Heart left ventricle (tissue), 16 donors: ENCODE measurements around the gene PDK2. TPM values are rescaled to one million over a fixed set of nuclear protein-coding genes. Genes with fewer than 3 reads are reported as not detected.

ENCODE experiments used
- ATAC-seq, 4 donors: fragments of 200-7000 bp; cut with Tn5 transposase; one replicate each; pipeline ENCODE4 v1.9.1; 2020 to 2022; ENCODE audit warnings: moderate library complexity in 4 of 4, mild to moderate bottlenecking in 3 of 4, moderate number of reproducible peaks in 1 of 4
- DNase-seq, 5 donors: peaks; one replicate each; pipeline ENCODE4 v3.0.0-alpha.2; 2020
- H3K27ac ChIP-seq, 12 donors: fragments of 200-600 bp; sonication (generic) in 4 of 12; one replicate each; pipeline versions ENCODE4 v1.5.0 to v1.8.0; 2016 to 2022; ENCODE audit warnings: mild to moderate bottlenecking in 2 of 12
- H3K27me3 ChIP-seq, 9 donors: fragments of 200-600 bp; sonication (generic) in 2 of 9; one replicate each; pipeline versions ENCODE4 v1.5.1 to v1.8.0; 2016 to 2022; ENCODE audit warnings: mild to moderate bottlenecking in 3 of 9
- H3K36me3 ChIP-seq, 9 donors: fragments of 200-600 bp; sonication (generic) in 2 of 9; one replicate each; pipeline versions ENCODE4 v1.5.0 to v1.8.0; 2018 to 2022; ENCODE audit warnings: mild to moderate bottlenecking in 2 of 9
- H3K4me1 ChIP-seq, 12 donors: fragments of 200-600 bp; sonication (generic) in 4 of 12; one replicate each; pipeline versions ENCODE4 v1.5.0 to v1.8.0; 2016 to 2022; ENCODE audit warnings: mild to moderate bottlenecking in 3 of 12
- H3K4me3 ChIP-seq, 12 donors: fragments of 200-600 bp; sonication (generic) in 4 of 12; one replicate each; pipeline versions ENCODE4 v1.5.0 to v1.8.0; 2017 to 2022; ENCODE audit warnings: mild to moderate bottlenecking in 9 of 12, moderate library complexity in 4 of 12
- H3K9me3 ChIP-seq, 12 donors: fragments of 200-600 bp; sonication (generic) in 4 of 12; one replicate each; pipeline versions ENCODE4 v1.5.0 to v1.8.0; 2016 to 2022; ENCODE audit warnings: mild to moderate bottlenecking in 1 of 12
- POLR2A ChIP-seq, 2 donors: fragments of 450-650 bp; IDR thresholded peaks; one replicate each; pipeline ENCODE4 v1.6.1; 2017; ENCODE audit warnings: antibody characterized with exemption in 2 of 2, mild to moderate bottlenecking in 2 of 2, moderate library complexity in 2 of 2
- WGBS, 4 donors: extraction: QIAGEN DNeasy Blood & Tissue Kit in 2 of 4; methylation state at CpG; one replicate each; pipeline versions ENCODE4 v1.1.5 to v1.1.7; 2013 to 2018; 5-methylcytosine and 5-hydroxymethylcytosine counted together
- intact Hi-C, 10 donors: fragments of 100-400 bp; cut with DNase I; formaldehyde crosslinking; loops; one replicate each; pipeline versions ENCODE4 v1.11.1 to v1.14.2; 2022
- long read RNA-seq, 3 donors: library from polyadenylated mRNA; unstranded; transcript quantifications; one replicate each; pipeline ENCODE4 v2.0.0, GENCODE V29; 2020 to 2021
- polyA plus RNA-seq, 2 donors: library from polyadenylated mRNA; stranded (reverse); fragments of 200-250 nt; gene quantifications; one replicate each; pipeline ENCODE4 v1.2.3, GENCODE V29; 2013
- total RNA-seq, 9 donors: library from RNA; depleted of rRNA in 2 of 9; stranded (reverse); fragments of >200 nt in 2 of 9; fragmentation: NEBNext Ultra II Directional in 3 of 9; extraction: Animal tissue kit (Norgen Biotek cat#: 25700) in 3 of 9; gene quantifications; one replicate each; pipeline versions ENCODE4 v1.1.0 to v1.2.4, GENCODE V29; 2016 to 2023
- TF ChIP-seq, protein P1 (sequence below), 12 donors: fragments of 200-600 bp; sonication (generic) in 4 of 12; IDR thresholded peaks; one replicate each; pipeline versions ENCODE4 v1.5.0 to v1.8.0; 2018 to 2022; ENCODE audit warnings: antibody characterized with exemption in 12 of 12, mild to moderate bottlenecking in 5 of 12
- donor health status: ischemic (EF 13 %, LVEDD 7.1; RV severe dilation, severe dysfunction).
- donor health status: healthy with polysubstance abuse.
- donor health status: DM: no; HTN: yes; CAD: no.
- donor health status: DM: no; HTN: no; CAD: no.
- donor health status: ischemic (EF 25% LVEDD 6.9; RV normal size, moderate dysfunction).
- donor health status: ischemic (EF 25% LVEDD 5.7; RV mildly dilated, moderate dysfunction).
- donor health status: healthy.
- donor health status: DM: yes; HTN: yes; CAD: no.
- donor health status: ischemic (EF 35%, LVEDD 5.7; RV mildly dilated, moderate dysfunction).
- donor health status: nonischemic (EF 11% LVEDD 7.7; RV severe dilation, severe dysfunction).
- donor health status: DM: yes; HTN: yes; CAD: no.
- donor health status: PGD.
- donor health status: ischemic (EF 29% LVEDD 5.4; RV normal size, mild dysfunction).
- donor health status: nonischemic (EF 23%, LVEDD 6.1; RV moderate dilation, normal function).

PDK2 gene
- total RNA-seq (100 to 1,000 TPM; 142 to 490 (median 200) TPM), polyA plus RNA-seq (100 to 1,000 TPM; 125 to 173 TPM)
- long read RNA-seq, donor 1, transcript PDK2-203 (11 exons, 3,440 nt), result major isoform, 188 of 293 reads
- long read RNA-seq, donor 1, transcript PDK2-206 (4 exons, 865 nt), result minor isoform, 27 of 293 reads
- long read RNA-seq, donor 1, partial matches to known transcripts, result 11 of 293 reads
- long read RNA-seq, donor 1, other reads (novel, unspliced or antisense), result 63 of 293 reads
- long read RNA-seq, donor 2, transcript PDK2-208 (4 exons, 660 nt), result minor isoform, 5 of 1,162 reads
- long read RNA-seq, donor 2, transcript PDK2-213 (5 exons, 806 nt), result minor isoform, 14 of 1,162 reads
- long read RNA-seq, donor 2, transcript PDK2-203 (11 exons, 3,440 nt), result major isoform, 1,015 of 1,162 reads
- long read RNA-seq, donor 2, partial matches to known transcripts, result 87 of 1,162 reads
- long read RNA-seq, donor 2, other reads (novel, unspliced or antisense), result 33 of 1,162 reads
- long read RNA-seq, donor 3, transcript PDK2-206 (4 exons, 865 nt), result minor isoform, 14 of 262 reads
- long read RNA-seq, donor 3, transcript PDK2-203 (11 exons, 3,440 nt), result major isoform, 164 of 262 reads
- long read RNA-seq, donor 3, partial matches to known transcripts, result 15 of 262 reads
- long read RNA-seq, donor 3, other reads (novel, unspliced or antisense), result 65 of 262 reads

DNA sequence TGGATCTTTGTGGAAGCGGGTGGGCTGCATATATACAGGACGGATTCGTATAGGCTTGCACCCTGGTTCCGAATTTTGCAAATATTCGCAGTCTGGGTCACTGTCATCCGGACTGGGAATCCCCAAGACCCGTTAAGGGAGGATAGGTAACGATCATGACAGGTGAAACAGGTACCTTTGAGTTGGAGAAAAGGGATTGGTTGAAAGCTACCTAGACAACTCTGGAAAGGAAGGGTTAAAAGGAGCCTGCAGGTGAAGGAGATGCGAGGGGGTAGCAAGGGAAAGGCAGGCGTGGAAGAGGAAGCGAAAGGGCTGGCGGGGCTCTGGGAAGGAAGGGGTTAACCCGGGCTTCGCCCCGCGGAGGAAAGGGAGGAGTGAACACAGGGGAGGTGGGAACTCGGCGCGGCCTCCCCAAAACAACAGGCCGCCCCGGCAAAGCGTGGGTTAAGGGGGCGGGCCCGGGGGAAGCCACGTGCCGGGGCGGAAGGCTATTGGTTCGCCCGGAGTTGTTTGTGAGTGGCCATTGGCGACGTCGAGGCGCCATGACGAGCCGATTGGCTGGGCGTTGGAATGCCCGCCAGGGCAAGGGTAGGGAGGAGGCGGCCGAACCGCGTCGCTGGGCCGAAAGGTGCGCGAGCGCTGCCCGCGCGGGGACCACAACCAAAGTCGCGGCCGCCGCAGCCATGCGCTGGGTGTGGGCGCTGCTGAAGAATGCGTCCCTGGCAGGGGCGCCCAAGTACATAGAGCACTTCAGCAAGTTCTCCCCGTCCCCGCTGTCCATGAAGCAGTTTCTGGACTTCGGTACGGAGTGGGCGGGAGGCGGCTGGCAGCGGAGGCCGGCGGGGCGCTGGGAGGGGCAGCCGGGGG lies at the start of gene PDK2:
TSS of gene PDK2 (plus strand) at position 599 of the 867 bp plus-strand sequence. CDS start at position 684, 85 bp downstream.
- ATAC-seq, result peak; percentile 91 to 96 (median 94)
- 0 to 1% (median 1%) methylated on average over 53 to 68 of the region's 68 CpGs for WGBS, 4 donors
- peak within 1 kb of the TSS; percentile 84 to 97 (median 89) for H3K27ac ChIP-seq
- H3K36me3 ChIP-seq, result peaks cover 0 to 32% (median 25%) of the 10 kb centered on the region in 9 donors
- intact Hi-C loops, result loop anchor here in 9 of 10 donors (1.0 to 10.0 kb wide), 11 partner anchors 16 to 202 kb away; partner anchors contain the start of genes ITGA3 (in 2 of the 9) and PPP1R9B (in 1 of the 9)
- TF ChIP-seq, protein P1, sequence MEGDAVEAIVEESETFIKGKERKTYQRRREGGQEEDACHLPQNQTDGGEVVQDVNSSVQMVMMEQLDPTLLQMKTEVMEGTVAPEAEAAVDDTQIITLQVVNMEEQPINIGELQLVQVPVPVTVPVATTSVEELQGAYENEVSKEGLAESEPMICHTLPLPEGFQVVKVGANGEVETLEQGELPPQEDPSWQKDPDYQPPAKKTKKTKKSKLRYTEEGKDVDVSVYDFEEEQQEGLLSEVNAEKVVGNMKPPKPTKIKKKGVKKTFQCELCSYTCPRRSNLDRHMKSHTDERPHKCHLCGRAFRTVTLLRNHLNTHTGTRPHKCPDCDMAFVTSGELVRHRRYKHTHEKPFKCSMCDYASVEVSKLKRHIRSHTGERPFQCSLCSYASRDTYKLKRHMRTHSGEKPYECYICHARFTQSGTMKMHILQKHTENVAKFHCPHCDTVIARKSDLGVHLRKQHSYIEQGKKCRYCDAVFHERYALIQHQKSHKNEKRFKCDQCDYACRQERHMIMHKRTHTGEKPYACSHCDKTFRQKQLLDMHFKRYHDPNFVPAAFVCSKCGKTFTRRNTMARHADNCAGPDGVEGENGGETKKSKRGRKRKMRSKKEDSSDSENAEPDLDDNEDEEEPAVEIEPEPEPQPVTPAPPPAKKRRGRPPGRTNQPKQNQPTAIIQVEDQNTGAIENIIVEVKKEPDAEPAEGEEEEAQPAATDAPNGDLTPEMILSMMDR (IDR thresholded peaks at IDR 0.05), result no peak
- TF ChIP-seq POLR2A (IDR thresholded peaks at IDR 0.05), result peak in 1 of 2 donors; percentile 94
- no peaks in the 10 kb centered on the region for H3K27me3 ChIP-seq
- H3K4me1 ChIP-seq, result peaks cover 0 to 52% (median 31%) of the 10 kb centered on the region in 12 donors
- no peaks in the 10 kb centered on the region for H3K9me3 ChIP-seq
- DNase-seq, result peak; percentile 96 to 98 (median 97)
- H3K4me3 ChIP-seq, result peak within 1 kb of the TSS; percentile 63 to 97 (median 79)

GRCh38 chr17:50046179-50046578 lies 49.0 kb upstream of the PDK2 start:
- H3K4me3 ChIP-seq, result no peak overlapping the region
- ATAC-seq, result no peak
- no peak for TF ChIP-seq POLR2A (IDR thresholded peaks at IDR 0.05)
- TF ChIP-seq, protein P1 (IDR thresholded peaks at IDR 0.05), result no peak
- no peaks in the 10 kb centered on the region for H3K36me3 ChIP-seq
- peaks cover 0 to 24% (median 19%) of the 10 kb centered on the region in 12 donors for H3K4me1 ChIP-seq
- H3K27me3 ChIP-seq, result no peaks in the 10 kb centered on the region
- intact Hi-C loops, result no loop called here
- no peak for DNase-seq
- no peak overlapping the region for H3K27ac ChIP-seq
- no peaks in the 10 kb centered on the region for H3K9me3 ChIP-seq
- WGBS, 4 donors, result 82 to 95% (median 86%) methylated on average over 2 of the region's 2 CpGs

- 90 to 95% (median 91%) methylated on average over 5 to 6 of the region's 6 CpGs for WGBS, 4 donors
- Histone ChIP-seq H3K27me3 (no peaks in the 10 kb centered on the region), H3K4me3 (no peak overlapping the region), H3K27ac (no peak overlapping the region), H3K36me3 (no peaks in the 10 kb centered on the region), H3K4me1 (peaks cover 0 to 29% (median 19%) of the 10 kb centered on the region in 12 donors), H3K9me3 (no peaks in the 10 kb centered on the region)
- intact Hi-C loops, result no loop called here
- DNase-seq (no peak), ATAC-seq (no peak)
- TF ChIP-seq, protein P1 (IDR thresholded peaks at IDR 0.05), result no peak
- no peak for TF ChIP-seq POLR2A (IDR thresholded peaks at IDR 0.05)
Measured at GRCh38 chr17:50046667-50047066, 48.5 kb upstream of the PDK2 start.
